HEK293T (cell line): Measurements from ENCODE around the gene NUPR2.
"Not testable (repeated sequence)": the region's sequence is repeated elsewhere in the genome, so short reads cannot be mapped to it uniquely, and the experiment has no call there.

Experiments
- ARNT ChIP-seq: fragments of 450-650 bp; IDR thresholded peaks from 2 replicates; pipeline ENCODE4 v1.6.1; 2017; ENCODE audit warnings: mild to moderate bottlenecking
- NFRKB ChIP-seq: fragments of 450-650 bp; IDR thresholded peaks from 2 replicates; pipeline ENCODE4 v1.6.1; 2016; ENCODE audit warnings: mild to moderate bottlenecking, moderate library complexity
- PKNOX1 ChIP-seq: fragments of 450-650 bp; IDR thresholded peaks from 2 replicates; pipeline ENCODE4 v1.6.1; 2016

DNA sequence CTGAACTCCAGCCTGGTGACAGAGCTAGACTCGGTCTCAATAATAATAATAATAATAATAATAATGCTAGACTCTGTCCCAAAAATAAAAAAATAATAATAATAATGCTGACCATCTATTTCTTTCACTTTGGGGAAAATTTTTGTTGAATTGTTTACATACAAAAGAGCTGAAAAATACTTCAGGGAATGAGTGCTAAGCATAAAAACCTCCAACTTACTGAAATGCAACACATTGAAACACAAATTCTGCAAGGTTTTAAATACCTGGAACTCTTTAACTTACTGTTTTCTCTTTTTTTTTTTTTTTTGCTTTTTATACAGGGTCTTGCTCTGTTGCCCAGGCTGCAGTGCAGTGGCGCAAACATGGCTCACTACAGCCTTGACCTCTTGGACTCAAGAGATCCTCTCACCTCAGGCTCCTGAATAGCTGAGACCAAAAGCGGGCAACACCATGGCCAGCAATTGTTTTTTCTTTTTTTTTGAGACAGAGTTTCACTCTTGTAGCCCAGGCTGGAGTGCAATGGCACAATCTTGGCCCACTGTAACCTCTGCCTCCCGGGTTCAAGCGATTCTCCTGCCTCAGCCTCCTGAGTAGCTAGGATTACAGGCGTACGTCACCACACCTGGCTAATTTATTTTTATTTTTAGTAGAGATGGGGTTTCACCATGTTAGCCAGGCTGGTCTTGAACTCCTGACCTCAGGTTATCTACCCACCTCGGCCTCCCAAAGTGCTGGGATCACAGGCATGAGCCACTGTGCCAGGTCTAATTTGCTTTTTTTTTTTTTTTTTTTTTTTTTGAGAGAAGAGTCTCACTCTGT, 17.8 kb downstream of the NUPR2 start:
- TF ChIP-seq NFRKB, PKNOX1, ARNT: not testable (repeated sequence)
